B cell (primary cell): Measurements from ENCODE around the gene C11orf91.
"Not testable (repeated sequence)": the region's sequence is repeated elsewhere in the genome, so short reads cannot be mapped to it uniquely, and the experiment has no call there.

Experiments
- EZH2 ChIP-seq: IDR thresholded peaks from 2 replicates; pipeline ENCODE4 v1.6.1; 2012; ENCODE audit warnings: borderline replicate concordance, low read depth, mild to moderate bottlenecking, moderate library complexity, low read length; ENCODE audit not compliant: insufficient read depth, poor library complexity, severe bottlenecking
- TF ChIP-seq, protein P1 (sequence below): fragments of 200-600 bp; IDR thresholded peaks from one replicate; pipeline ENCODE4 v1.8.0; 2022; ENCODE audit warnings: antibody characterized with exemption, mild to moderate bottlenecking

GRCh38 chr11:33727539-33727938, 26.9 kb upstream of the C11orf91 start:
- TF ChIP-seq, protein P1, sequence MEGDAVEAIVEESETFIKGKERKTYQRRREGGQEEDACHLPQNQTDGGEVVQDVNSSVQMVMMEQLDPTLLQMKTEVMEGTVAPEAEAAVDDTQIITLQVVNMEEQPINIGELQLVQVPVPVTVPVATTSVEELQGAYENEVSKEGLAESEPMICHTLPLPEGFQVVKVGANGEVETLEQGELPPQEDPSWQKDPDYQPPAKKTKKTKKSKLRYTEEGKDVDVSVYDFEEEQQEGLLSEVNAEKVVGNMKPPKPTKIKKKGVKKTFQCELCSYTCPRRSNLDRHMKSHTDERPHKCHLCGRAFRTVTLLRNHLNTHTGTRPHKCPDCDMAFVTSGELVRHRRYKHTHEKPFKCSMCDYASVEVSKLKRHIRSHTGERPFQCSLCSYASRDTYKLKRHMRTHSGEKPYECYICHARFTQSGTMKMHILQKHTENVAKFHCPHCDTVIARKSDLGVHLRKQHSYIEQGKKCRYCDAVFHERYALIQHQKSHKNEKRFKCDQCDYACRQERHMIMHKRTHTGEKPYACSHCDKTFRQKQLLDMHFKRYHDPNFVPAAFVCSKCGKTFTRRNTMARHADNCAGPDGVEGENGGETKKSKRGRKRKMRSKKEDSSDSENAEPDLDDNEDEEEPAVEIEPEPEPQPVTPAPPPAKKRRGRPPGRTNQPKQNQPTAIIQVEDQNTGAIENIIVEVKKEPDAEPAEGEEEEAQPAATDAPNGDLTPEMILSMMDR = not testable (repeated sequence)
- TF ChIP-seq EZH2 = not testable (repeated sequence)
